ENCODE results near the gene DLG1.

DNA sequence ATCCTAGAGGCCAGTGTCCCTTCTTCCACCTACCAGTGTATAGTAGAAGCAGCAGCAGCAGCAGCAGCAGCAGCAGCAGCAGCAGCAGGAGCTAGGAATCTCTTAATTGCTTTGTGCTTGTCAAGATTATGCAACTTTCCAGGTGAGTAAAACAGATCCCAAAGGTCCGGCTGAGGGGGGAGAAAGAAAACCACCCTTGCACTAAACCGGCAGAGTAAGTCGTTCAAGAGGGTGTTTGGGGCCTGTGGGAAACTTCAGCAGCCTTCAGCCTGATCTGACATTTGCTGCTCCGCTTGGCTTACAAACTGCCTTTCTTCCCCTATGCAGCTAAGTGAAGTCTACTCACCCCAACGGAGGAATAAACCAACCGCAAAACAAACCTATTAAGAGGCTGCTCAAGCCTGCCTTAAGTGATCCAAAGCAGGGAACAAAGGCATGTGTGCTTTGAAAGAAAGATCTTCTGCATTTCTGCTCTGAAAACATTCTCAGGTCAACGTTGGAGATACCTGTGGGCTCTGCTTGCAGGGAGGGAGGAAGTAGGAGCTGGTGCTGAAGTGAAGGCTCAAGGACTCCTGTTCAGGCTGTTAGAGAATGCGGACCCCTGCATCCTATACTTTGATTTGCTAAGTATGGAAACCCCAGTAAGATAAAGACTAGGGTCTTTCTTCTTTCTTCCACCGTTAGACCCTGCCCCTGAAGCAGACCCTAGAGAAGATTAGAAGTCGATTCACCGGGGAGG lies 35.7 kb upstream of the DLG1 start:
- TF ChIP-seq POLR2A (IDR thresholded peaks at IDR 0.05; ENCODE audit: low read length) (no peak), GATA1 (IDR thresholded peaks at IDR 0.05; ENCODE audit: low read depth, low read length) (no peak)
